GM03348 (cell line): ENCODE data around the gene KLHL9.
"Not testable (repeated sequence)": the region's sequence is repeated elsewhere in the genome, so short reads cannot be mapped to it uniquely, and the experiment has no call there.

Experiments used
- DNase-seq: peaks from one replicate; pipeline ENCODE4 v3.0.0; 2012; ENCODE audit warnings: low spot score

The KLHL9 gene

DNA sequence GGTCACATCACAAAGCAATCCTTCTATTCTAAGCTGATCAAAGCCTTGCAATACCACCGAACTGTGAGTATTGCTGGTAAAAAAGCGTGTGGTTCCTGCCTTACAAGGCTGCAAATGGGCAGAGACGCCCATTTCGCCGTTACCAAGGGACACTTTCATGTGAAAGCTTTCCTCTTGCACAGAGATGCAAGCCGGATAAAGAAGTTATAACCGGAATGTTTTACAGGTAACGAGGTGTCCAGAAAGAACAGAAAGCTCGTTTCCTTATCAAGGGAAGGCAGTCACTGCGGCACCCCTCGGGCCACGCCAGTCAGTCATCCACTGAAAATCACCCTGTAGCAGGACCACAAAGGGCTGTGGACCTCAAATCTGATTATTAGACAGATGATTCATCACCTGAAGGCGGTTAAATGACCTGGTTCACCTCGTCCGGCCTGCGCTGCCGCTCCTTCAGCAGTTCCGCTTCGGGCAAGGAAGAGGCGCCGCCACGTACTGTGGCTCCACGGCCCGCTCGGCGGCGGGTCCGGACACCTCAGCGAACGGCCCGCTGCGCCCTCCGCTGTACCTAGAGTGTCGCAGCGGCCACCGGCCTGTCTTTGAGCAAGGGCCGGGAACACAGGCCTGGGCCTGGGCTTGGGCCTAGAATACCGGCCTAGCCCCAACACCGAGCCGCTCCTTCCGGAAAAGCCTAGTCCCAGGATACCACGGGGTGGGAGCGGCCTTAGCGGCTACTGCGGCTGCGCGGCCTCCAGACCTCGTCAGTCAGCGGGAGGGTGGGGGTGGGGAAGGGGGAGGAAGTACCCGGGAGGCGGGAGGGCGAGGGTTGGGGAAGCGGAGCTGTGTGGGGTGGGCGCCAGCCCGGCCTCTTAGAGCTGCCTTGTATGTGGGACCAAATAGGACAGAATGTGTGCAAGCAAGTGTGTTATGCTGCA, at the start of gene KLHL9:
Gene KLHL9, minus strand, starts transcription at position 704 of the 932 bp plus-strand sequence. Its CDS starts 545 bp downstream, at position 159.
- DNase-seq, result peak; percentile 98

DNA sequence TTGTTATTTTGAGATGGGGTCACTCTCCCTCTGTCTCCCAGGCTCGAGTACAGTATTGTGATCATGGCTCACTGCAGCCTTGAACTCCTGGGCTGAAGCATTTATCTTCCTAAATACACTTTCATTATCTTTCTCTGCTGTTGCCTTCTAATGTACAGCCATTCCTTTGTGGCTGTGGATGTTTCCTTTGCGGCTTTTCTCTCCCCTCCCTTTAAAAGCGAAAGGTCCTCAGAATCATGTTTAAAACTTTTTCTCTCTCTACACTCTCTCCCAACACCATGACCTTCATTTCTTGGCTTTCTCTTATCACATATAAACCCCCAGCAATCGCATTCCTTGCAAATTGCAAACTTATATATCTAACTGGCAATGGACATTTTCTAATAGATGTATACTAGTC, 48.4 kb upstream of the KLHL9 start:
- DNase-seq, result no peak

- no peak for DNase-seq
Observed at GRCh38 chr9:21381448-21382339, 46.5 kb upstream of the KLHL9 start.

GRCh38 chr9:21371467-21371866, 36.3 kb upstream of the KLHL9 start:
- not testable (repeated sequence) for DNase-seq

DNA sequence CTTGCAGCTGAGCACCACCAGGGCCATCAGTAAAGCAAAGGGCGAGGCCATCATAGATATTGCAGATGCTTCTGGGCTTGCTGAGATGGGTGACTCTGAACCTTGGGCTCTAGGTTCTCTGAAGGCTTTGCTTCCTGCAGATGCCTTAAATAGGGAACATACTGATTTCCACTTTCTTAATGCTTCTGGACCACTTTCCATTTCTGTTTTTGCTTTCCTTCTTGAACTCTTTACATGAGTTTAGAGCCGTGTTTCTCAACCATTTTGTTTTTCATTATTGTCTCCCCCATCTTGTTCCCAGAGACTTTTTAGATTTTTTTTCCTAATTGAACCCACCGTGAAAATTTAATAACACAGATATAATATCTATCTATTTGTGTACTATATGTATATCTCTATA, 32.8 kb upstream of the KLHL9 start, which contains the start of gene IFNA13:
Gene IFNA13, minus strand, starts transcription at position 101 of the 400 bp plus-strand sequence. Its CDS starts 47 bp downstream, at position 54.
- DNase-seq, result no peak

- DNase-seq, result not testable (repeated sequence)
Observed at GRCh38 chr9:21367169-21367568, 32.0 kb upstream of the KLHL9 start.

DNA sequence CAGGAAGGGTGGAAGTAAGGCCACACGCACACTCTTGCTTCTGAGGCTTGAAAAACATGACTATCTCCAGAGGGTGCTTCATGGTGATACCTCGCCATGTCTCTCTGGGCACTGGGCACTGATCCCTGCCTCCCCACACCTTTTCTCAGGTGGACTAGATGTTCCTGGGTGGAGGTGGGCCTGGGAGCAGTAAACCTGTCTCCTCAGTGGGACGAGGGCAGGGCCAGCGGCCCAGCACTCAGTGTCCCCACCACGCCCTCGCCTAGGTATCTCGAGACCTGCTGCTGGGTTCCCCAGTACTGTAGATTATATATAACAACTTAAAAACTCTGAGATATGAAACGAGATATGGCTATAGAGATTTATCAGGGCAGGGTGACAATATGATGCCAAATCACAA, 27.1 kb upstream of the KLHL9 start:
- no peak for DNase-seq

DNA sequence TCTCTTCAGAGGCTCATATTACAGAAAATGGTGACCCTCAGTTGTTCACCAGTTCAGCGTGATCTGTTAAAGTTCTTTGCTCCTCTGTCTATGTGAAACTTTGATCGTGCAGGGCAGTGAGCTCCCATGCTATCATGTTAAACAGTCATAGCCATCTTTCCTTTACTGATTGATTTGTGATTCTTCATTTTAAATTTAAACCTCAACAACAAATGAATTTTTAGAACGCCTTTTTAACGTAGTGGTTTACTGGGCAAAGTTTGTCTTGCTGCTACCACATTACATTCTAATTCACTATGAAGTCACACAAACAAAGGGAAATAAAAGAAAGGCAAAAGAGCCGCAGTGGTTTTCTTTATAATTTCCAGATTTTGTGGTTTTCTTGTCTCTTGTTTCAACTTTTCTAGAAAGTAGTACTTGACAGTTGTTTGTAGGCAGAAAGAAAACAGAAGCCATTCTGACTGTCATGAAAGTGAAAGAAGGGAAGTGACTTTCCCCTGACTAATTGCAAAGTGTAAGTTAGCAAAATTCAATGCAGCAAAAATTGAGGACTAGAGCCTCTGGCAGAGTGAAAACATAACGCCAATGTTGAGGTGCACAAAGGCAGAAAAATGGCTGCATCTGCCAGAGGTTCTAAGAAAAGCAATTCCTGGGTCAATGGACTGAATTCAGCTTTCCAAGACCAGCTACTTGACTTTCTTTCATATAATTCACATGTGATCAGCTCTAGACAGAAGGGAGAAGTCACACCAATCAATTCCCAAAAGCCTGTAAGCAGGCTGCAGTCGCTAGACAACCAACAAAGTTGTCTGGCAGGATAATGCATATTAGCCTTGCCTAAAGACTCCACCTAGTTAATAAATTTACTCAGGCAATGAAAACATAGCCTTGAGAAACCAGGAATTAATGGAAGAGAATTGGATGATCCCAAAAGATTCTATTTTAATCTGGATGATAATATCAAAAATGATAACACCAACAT, 22.6 kb upstream of the KLHL9 start:
- DNase-seq, result peak; percentile 3

GRCh38 chr9:21350787-21351186, 15.6 kb upstream of the KLHL9 start, which contains the start of gene IFNA6:
TSS of gene IFNA6 (minus strand) at chr9:21350887. CDS start at chr9:21350887, 0 bp downstream.
- DNase-seq, result no peak

GRCh38 chr9:21348430-21348970, 13.3 kb upstream of the KLHL9 start:
- no peak for DNase-seq

- DNase-seq, result no peak
Observed at GRCh38 chr9:21340735-21341134, 5.5 kb upstream of the KLHL9 start.

GRCh38 chr9:21336457-21336856, 1.3 kb upstream of the KLHL9 start:
- DNase-seq, result no peak

DNA sequence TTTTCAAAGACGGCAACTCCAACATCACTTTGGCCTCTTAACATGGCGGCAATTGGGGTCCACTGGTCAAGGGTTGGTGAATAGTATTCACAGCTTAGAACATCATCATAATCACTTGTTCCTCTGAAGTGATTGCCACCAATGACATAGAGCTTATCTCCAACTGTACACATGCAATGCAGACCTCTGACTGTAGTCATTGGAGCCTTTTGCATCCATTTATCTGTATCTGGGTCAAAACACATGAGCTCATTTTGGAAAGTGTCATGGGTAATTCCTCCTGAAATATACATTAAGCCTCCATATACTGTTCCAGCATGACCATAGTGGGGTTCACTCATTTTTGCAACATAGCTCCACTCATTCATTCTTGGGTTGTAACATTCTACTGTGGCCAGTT, 2.0 kb downstream of the KLHL9 start:
- DNase-seq, result no peak

- DNase-seq, result no peak
Observed at GRCh38 chr9:21331676-21332402, 3.4 kb downstream of the KLHL9 start.

GRCh38 chr9:21326526-21327139, 8.6 kb downstream of the KLHL9 start:
- peak; percentile 38 for DNase-seq

GRCh38 chr9:21324047-21324446, 11.2 kb downstream of the KLHL9 start:
- no peak for DNase-seq

DNA sequence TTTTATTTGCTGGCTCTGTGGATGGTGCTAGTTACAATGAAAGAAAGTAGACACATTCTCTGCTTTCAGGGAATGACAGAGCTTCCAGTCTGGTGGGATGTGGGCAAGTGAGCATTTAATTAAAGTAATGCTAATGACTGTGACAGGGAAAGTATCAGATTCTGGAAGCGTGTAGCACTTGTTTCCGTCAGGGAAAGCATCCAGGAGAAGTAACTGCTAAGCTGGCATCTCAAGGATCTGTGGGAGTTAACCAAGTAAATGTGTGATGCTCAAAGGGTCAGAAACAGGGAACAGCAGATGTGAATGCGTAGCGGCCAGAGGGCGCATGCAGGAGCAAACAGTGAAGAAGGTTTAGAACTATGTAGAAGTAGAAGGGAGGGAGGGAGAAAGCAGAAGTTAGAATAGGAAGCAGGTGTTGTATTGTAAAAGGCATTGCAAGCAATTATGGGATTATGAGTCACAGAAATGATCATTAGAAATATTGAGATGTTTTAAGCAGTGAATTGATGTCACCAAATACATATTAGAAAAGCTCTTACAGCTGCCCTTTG, 12.2 kb downstream of the KLHL9 start:
- no peak for DNase-seq

DNA sequence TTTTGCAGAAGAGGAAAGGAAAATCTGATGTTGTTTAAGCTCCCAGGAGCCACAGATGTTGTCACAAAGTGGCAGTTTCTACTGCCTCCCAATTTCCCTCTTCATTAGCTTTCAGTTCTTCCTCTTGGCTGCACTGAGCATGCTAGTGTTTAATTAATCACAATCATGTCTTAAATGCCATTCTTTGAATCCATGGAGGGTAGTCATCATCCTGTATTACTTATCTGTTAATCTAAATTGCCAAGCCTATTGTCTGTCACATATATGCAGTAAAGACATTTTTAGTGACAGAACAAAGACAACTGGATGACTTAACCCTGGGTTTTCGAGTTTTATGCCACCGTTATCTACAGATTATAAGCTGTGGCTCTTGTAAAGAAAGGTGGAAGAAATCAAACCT, 14.7 kb downstream of the KLHL9 start:
- no peak for DNase-seq
